ENCODE measurements around the gene B3GALT6.
A peak's percentile ranks its signal among the peaks of the same experiment; 100 is the strongest.
"Not testable (repeated sequence)": the region's sequence is repeated elsewhere in the genome, so short reads cannot be mapped to it uniquely, and the experiment has no call there.

Gene B3GALT6

DNA sequence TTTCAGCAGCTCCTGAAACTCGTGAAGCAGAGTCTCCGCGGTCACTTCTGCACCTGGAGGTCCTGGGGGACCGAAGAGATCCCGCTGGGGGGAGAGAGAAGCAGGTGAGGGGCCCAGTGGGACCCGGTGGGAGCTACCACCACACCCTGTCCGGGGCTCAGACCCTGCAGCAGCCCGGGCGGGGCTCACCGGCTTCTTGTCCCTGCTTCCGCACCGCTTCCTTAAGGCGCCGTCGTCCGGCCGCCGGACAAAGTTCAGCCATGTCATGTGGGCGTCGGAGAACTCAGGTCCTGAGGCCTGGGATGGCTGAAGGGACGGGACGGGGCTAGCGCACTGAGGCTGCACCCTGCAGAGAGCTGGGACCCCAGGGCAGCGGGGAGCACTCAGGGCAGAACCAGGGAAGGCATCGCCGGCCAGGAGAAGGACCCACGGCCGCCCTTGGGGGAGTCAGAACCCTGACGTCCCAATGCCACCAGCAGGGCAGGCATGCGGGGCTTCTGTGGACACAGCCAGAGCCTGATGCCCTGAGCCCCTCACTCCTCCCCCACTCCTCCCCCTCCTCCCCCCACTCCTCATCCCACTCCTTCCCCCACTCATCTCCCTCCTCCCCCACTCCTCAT, 12.3 kb downstream of the B3GALT6 start:
- no peak for DNase-seq (ENCODE audit: low read depth)

DNA sequence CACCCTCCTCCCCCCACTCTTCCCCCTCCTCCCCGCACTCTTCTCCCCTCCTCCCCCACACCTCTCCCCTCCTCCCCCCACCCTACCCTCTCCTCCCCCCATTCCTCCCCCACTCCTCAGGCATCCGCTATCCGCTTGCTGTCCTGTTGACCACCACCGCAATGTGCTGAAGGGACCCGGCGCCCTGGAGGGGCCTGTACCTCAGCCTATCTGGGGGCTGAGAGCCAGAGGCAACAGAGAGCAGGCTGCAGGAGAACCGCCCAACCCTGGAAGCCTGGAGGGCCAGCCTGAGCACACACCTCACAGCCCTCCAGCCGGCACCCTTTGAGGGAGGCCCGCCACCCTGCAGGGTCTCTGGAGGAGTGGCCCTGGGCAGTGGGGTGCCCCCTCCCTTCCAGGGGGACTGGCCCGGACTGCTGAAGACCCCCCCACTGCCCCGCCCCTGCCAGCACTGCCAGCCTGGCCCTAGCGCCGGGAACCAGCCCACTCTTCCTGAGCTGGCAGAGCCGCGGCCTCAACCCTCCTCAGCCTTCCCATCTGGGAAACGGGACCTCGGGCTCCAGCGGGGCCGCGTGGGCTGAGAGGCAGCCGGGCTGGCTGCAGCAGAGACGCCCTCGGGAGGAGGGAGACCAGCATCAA, 13.3 kb downstream of the B3GALT6 start:
- DNase-seq (ENCODE audit: low read depth) = no peak

DNA sequence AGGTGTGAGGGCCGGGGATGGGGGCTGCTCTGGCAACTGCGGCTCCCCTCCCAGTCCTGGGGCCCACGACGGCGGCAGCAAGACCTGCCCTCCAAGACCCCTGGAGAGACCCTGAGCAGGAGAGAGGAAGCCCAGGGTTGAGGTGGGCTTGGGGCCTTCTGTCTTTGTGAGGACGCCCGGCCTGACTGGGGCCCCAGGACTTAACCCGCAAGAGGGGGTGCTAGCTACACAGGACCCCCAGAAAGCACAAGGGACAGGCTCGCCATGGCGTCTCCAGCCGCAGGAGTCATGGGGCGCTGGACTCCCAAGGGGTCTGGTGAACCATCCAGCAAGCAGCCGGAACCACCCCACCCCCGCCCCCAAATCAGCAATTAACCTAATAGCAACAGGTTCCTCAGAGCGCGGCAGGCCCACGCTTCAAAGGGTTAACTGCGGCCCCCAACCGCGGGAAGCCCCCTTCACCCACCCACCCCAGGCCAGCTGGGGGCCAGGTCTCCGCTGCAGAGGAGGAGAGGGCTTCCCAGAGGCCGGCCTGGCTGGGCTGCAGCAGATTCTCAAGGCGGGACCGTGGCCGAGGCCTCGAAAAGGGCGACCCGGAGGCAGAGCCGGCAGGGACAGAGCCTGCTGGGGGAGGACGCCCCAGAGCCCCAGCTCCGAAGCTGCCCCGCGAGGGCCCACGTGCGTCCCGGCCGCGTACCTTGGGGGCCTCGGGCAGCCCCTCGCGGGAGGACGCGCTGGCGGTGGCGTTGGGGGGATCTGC, 14.0 kb downstream of the B3GALT6 start:
- DNase-seq (ENCODE audit: low read depth) = no peak

DNA sequence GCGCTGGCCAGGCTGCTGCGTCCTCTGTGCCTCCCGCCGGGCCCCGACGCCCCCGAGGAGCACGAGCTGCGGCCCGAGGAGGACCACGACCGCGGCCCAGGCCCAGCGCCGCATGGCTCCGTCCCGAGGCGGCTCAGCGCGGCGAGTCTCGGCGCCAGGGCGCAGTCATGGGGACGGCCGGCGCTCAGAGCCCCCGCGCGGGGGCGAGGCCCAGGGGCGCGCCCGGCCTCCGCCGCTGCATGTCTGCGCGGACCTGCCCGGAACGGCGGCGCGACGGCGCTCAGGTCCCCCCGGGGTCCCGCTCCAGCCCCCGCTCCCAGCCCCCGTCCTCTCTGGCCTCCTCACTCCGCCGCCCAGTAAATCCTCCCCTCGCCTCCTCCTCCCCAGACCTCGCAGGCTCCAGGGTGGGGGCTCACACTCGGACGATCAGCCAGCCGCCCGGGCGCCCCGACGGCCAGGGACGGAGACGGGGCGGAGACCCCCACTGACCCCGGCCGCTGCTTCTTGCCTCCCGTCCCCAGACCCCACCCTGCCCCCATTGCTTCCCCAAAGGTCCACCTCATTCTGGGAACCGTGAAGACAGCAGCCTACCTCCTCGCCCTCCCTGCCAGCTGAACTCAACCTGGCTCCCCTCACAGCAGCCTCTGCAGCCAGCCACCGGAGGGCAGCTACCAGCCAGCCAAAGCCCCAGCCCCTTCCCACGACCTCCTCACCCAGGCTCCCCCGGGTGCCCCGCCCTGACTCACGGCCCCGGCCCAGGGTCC, 14.7 kb downstream of the B3GALT6 start, which contains the start of gene C1QTNF12:
Gene C1QTNF12, minus strand, starts transcription at position 146 of the 764 bp plus-strand sequence. Its CDS starts 32 bp downstream, at position 114.
- no peak for DNase-seq (ENCODE audit: low read depth)

DNA sequence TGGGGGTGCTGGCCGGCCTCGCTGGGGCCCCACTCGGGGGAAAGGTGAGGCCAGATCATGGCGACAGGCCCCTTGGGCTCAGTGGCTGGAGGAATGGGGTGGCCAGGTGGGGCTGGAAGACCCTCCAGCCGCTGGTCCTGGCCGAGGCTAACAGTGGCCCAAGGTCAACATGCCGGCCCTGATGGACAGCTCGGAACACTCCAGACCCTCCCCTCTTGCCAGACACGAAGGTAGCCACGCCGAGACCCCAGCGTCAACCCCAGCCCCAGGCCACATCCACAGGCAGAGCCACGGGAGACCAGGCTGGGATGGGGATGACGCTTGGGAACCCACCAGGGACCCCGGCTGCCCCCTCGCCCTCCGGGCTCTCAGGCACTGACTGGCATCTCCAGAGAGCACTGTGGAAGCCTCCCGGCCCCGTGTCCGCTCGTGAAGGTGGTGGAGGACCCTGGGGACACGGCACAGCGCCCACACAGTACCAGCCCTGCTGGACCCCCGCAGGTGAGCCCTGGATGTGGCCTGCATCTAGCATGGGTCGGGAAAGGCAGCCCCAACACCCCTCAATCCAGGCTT, 15.4 kb downstream of the B3GALT6 start:
- no peak for DNase-seq (ENCODE audit: low read depth)

DNA sequence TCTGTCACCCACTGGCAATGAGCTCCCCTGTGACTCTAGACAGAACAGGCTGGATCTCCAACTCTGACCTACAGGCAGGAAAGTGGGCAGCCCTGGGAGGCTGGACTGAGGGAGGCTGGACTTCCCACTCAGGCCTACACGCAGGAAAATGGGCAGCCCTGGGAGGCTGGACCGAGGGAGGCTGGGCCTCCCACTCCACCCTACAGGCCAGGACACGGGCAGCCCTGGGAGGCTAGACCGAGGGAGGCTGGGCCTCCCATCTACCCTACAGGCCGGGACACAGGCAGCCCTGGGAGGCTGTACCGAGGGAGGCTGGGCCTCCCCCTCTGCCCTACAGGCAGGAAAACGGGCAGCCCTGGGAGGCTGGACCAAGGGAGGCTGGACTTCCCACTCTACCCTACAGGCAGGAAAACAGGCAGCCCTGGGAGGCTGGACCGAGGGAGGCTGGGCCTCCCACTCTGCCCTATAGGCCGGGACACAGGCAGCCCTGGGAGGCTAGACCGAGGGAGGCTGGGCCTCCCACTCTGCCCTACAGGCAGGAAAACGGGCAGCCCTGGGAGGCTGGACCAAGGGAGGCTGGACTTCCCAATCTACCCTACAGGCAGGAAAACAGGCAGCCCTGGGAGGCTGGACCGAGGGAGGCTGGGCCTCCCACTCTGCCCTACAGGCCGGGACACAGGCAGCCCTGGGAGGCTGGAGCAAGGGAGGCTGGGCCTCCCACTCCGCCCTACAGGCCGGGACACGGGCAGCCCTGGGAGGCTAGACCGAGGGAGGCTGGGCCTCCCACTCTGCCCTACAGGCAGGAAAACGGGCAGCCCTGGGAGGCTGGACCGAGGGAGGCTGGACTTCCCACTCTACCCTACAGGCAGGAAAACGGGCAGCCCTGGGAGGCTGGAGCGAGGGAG, 16.2 kb downstream of the B3GALT6 start:
- not testable (repeated sequence) for DNase-seq (ENCODE audit: low read depth)

DNA sequence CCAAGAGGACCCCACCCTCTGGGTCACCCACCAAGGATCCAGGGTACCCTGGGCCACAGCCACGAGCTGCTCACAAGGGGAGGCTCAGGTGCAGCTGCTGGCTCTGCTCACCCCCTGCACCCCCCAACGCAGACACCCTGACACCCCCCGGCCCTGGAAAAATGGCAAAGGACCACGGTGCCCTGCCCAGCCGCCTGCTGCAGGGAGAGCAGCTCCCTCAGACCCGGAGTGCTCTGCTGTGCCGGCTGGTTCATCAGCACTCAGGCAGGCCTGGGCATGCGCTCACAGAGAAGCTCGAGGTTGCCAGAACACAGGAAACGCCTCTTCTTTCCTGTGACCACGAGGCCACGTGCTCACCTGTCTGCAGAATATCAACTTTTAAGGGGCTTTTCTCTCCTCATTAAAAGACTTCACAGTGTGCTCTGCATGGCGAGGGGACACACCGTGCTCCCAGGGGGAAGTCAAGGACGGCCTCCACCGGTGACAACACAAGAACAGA, 18.8 kb downstream of the B3GALT6 start:
- peak; percentile 39 for DNase-seq (ENCODE audit: low read depth)

DNA sequence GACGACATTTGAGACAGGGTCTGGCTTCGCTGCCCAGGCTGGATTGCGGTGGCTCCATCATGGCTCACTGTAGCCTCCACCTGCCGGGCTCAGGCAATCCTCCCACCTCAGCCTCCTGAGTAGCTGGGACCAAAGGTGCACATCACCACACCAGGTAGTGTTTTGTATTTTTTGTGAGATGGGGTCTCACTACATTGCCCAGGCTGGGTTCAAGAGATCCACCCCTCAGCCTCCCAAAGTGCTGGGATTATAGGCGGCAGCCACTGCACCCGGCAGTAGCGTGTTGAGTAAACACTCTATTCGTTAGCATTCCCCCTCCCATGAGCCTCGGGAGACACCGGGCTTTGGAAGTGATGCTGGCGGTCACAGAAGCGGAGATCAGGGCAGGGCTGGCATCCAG, 21.3 kb downstream of the B3GALT6 start:
- no peak for DNase-seq (ENCODE audit: low read depth)

DNA sequence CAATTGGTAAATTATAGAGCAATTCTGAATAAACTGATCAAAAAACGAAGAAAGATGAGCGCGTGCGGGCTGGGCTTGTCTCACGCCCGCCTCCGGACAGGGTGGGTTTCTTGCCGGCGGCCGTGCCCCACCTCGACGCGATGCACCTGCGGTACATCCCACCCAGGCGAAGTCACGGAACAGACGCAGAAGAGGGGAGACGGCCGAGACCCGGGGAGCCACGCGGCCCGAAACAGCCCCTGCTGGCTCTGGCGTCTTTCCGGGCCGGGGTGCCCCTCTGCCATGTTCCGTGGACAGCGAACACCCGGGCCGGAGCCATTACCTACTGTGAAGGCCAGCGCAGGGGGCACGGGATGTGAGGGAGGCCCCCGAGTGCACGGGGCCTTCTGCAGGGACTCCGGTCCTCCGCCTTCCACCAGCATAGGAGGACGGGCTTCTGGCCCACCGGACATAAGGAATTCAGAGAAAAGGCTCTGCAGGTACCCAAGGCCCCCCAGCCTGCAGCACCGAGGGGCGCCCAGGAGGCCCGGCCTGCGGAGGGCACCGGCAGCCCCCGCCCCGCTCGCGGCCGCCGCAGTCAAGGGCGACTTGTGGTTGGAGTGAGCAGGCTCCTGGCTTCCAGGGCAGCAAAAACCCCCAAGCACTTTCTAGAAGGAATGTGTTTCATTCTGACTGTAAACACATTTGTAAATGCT, 22.1 kb downstream of the B3GALT6 start:
- no peak for DNase-seq (ENCODE audit: low read depth)

DNA sequence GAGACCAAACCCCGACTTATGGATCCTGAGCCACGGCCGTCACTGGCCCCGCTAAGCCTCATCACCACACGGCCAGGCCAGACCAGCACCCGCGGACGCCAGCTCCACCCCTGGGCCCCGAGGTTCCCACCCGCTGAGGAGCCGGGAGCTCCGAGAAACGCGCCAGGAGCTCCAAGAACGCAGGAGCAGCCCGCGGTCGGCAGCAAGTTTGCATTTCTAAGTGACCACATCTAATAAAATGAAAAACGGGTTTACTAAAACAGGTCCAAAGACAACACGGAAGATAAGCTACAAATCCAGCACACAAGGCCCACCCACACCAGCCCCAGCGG, 22.6 kb downstream of the B3GALT6 start:
- DNase-seq (ENCODE audit: low read depth) = no peak

DNA sequence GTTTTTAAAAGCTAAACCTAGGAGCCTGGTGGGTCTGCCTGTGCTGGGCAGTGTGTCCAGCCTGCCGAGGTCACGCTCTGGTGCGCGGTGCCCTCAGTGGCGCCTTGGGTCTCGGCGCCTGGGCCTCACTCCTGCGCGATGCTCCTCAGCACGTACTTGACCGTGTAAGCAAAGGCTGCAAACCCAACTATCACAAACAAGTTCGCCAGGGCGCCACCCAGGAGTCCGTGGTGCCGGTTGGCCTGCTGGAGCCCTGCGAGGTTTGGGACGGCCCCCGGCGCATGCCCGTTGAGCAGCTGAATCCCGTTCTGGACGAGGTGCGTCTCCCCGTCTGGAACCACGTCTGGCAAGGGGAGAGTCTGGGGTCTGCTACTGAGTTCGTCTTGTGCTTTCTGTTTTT, 23.0 kb downstream of the B3GALT6 start:
- no peak for DNase-seq (ENCODE audit: low read depth)

DNA sequence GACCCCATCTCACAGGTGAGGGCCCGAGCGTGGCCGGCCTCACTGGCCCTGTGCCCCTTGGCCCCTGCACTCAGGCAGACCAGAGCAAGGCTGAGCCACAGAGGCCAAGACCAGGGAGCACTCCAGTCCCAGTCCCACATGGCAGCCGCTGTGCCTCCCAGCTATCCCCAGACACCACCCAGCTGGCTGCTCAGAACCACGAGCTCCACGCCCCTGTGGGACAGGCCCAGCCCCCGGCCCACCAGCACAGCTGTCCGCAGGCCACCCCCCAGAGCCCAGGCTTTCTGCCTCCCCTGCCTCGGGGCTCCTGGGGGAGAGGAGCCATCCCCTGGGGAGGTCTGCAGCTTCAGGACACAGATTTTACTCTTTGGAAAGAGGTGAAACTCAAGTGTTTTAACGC, 23.6 kb downstream of the B3GALT6 start:
- DNase-seq (ENCODE audit: low read depth) = no peak

DNA sequence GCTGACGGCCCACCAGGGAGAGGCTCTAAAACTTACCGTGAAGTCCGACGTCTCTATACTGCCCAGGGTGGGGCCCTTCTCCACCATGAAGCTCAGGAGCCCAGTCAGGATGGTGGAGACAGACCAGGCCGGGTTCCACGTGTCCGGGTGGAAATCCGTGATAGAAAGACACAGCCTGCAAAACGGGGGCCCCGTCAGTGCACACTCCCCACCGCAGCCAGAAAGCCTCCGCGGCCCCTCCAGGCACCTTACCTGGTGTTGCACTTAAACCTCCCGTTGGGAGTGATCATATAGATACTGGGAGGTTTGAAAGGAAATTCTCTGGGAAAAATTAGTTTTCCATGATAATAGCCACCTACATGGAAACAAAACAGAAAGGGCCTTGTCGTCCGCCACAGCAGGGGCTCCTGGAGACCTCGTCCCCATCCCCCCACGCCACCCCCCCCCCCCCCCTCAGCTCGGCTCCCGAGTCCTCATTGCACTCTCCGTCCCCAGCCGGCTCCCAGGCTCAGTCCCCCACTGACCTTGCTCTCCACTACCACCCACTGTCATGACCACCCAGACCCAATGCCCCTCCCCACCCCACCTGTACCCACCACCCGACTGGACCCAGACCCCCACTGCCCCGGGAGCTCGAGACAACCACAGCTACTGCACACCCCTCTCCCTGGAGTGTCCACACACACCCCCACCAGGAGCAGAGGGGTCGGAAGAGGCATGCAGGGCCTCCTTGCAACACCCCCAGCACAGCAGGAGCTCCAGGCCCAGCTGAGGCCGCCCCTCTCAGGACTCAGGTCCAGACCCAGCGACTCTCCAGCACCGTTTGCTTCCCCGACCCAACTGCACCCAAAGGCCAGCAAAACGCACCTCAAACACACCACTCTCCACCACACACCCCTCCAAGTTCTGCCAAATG, 25.2 kb downstream of the B3GALT6 start:
- DNase-seq (ENCODE audit: low read depth) = no peak

DNA sequence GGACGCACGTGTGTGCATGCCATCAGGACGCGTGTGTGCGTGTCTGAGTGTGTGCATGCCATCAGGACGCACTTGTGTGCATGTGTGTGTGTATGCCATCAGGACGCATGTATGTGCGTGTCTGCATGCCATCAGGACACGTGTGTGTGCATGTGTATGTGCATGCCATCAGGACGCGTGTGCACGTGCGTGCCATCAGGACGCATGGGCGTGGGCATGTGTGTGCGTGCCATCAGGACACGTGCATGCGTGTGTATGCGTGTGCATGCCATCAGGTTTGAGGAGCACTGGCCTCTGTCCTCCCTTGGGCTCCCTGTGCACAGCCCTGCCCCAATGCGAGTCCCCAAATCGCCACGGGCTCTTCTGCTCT, 27.1 kb downstream of the B3GALT6 start:
- no peak for DNase-seq (ENCODE audit: low read depth)

DNA sequence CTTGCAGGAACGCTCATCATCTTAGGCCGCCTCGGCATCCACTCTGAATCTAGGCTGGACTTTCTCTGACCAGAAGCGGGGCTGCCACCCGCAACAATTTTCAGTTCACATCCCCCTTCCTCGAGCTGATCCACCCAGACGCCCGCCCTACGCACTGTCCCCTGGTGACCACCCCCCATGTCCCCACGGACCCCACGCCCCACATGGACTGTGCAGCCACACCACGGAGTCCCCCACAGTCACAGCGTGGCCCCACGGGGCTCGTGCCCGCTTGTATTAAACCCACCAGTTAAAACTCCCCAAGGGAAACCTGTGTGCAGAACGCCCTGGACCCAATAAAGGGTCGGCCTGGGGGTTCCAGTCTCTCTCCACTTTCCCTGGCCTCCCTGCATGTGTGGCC, 27.5 kb downstream of the B3GALT6 start:
- DNase-seq (ENCODE audit: low read depth) = no peak

DNA sequence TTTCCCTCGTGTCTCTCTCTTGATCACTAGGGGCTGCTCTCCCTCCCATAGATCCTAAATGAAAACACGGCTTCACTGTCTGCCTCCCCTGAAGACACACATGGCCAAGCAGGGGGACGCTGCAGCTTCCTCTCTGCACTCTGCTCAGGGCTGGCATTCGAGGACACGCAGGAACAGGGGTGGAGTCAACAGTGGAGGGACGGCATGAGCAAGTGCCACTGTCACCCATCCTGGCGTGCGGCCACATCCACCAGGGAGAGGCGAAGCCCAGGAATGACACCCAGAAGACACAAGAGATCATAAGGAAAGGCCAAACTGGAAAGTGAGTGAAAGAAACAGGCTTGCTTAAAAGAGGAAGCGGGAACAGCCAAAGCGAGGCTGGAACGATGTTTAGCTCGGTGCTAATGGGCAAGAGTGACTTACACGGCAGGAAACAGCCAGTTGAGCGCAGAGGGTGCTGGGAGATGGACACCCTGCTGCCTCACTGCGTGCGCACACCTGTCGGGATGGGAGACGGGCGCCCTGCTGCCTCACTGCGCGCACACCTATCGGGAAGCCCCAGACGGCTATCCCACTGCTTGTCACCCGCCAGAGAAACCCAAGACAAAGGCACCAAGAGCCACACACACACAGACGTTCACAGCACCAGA, 28.0 kb downstream of the B3GALT6 start:
- no peak for DNase-seq (ENCODE audit: low read depth)

DNA sequence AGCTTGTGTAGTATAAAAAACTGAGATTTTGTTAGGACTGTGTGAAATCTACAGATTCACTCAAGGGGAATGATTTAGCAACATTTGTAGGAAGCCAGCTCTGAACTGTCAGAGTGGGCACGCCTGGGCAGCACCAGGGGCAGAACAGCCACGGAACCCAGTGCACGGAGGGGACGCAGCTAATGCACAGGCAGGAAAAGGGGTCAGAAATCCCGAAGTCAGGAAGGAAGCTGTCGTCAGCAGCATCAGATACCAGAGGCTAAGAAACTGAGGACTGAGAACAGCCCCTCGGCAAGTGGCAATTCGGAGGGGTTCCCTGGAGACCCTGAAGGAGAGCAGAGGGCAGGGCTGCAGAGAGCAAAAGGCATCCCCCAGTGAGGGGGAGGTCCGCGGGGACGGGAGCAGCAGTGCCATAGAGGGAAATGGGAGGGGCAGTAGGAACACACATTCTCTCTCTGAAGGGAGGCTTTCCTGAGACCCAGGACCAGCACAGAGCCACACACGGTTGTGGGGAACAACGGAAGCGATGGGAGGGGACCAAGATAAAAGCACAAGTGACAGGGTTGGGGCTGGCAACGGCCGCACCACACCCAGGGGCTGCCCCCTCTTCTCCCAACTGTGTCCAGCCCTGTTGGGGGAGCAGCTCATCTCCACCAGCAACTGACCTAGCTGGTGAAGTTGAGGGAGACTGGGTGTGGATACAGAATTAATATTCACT, 29.0 kb downstream of the B3GALT6 start:
- no peak for DNase-seq (ENCODE audit: low read depth)

DNA sequence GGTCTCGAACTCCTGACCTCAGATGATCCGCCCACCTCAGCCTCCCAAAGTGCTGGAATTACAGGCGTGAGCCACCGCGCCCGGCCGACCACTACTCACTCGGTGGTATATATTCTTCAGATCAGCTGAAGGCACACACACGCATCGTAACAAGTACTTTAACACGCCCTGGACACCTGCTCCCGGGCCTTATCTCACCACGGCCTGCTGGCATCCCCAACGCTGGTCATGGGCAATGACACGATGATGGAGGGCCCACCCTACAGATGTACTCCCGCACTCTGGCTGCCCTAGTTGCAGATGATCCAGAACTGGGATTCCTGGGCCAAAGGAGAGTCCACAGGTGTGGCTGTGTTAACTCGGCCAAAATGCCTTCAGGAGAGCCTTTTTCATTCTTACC, 30.0 kb downstream of the B3GALT6 start:
- no peak for DNase-seq (ENCODE audit: low read depth)

Data from stimulated activated CD8-positive, alpha-beta memory T cell treated with anti-CD3 and anti-CD28 coated beads, Interleukin-12 subunit alpha, Interleukin-12 subunit beta, amount 100 ng/mL, for 1 hour (primary cell).